HG02623 (cell line): Measurements from ENCODE around the gene HSPA5.
A peak's percentile ranks its signal among the peaks of the same experiment; 100 is the strongest.
"Not testable (repeated sequence)": the region's sequence is repeated elsewhere in the genome, so short reads cannot be mapped to it uniquely, and the experiment has no call there.

Experiments
- ATAC-seq: cut with Tn5 transposase; IDR thresholded peaks from one replicate; pipeline ENCODE4 v1.9.1; 2021; ENCODE audit warnings: moderate library complexity; ENCODE audit not compliant: unreplicated experiment

Gene HSPA5

GRCh38 chr9:125243792-125244260, 2.7 kb upstream of the HSPA5 start:
- no peak for ATAC-seq

GRCh38 chr9:125241863-125242739, 958 bp upstream of the HSPA5 start:
- ATAC-seq: peak; percentile 5

DNA sequence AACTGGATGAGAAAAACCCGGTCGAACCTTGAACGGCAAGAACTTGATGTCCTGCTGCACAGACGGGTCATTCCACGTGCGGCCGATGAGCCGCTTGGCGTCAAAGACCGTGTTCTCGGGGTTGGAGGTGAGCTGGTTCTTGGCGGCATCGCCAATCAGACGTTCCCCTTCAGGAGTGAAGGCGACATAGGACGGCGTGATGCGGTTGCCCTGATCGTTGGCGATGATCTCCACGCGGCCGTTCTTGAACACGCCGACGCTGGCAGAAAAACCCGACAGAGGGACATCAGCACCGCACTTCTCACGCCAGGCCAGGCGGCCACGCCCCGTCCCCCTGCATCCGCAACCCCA, 519 bp downstream of the HSPA5 start:
- no peak for ATAC-seq

- no peak for ATAC-seq
Measured at GRCh38 chr9:125239631-125240597, 1.2 kb downstream of the HSPA5 start.

DNA sequence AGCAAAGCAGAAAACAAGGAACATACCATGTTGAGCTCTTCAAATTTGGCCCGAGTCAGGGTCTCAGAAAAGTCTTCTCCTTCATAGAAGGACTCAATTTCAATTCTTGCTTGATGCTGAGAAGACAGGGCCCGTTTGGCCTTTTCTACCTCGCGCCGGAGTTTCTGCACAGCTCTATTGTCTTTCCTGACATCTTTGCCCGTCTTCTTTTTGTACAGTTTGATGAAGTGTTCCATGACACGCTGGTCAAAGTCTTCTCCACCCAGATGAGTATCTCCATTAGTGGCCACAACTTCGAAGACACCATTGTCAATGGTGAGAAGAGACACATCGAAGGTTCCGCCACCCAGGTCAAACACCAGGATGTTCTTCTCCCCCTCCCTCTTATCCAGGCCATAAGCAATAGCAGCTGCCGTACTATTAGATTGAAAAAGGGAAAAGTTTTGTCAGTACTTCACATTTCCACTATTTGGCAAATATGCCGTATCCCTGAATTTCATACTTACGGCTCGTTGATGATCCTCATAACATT, 2.2 kb downstream of the HSPA5 start:
- ATAC-seq: no peak

- no peak for ATAC-seq
Measured at GRCh38 chr9:125238127-125238914, 2.8 kb downstream of the HSPA5 start.

DNA sequence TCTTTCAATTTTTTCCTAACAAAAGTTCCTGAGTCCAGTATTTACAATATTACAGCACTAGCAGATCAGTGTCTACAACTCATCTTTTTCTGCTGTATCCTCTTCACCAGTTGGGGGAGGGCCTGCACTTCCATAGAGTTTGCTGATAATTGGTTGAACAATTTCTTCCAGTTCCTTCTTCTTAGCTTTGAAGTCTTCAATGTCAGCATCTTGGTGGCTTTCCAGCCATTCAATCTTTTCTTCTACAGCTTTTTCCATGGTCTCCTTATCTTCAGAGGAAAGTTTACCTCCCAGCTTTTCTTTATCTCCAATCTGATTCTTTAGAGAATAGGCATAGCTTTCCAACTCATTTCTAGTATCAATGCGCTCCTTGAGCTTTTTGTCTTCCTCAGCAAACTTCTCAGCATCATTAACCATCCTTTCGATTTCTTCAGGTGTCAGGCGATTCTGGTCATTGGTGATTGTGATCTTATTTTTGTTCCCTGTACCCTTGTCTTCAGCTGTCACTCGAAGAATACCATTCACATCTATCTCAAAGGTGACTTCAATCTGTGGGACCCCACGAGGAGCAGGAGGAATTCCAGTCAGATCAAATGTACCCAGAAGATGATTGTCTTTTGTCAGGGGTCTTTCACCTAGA, 4.5 kb downstream of the HSPA5 start:
- not testable (repeated sequence) for ATAC-seq

- no peak for ATAC-seq
Measured at GRCh38 chr9:125235804-125236519, 5.2 kb downstream of the HSPA5 start.

- not testable (repeated sequence) for ATAC-seq
Measured at GRCh38 chr9:125234099-125234498, 7.0 kb downstream of the HSPA5 start.

- ATAC-seq: no peak
Measured at GRCh38 chr9:125233678-125234077, 7.5 kb downstream of the HSPA5 start.

GRCh38 chr9:125227761-125228160, 13.4 kb downstream of the HSPA5 start:
- ATAC-seq: no peak

DNA sequence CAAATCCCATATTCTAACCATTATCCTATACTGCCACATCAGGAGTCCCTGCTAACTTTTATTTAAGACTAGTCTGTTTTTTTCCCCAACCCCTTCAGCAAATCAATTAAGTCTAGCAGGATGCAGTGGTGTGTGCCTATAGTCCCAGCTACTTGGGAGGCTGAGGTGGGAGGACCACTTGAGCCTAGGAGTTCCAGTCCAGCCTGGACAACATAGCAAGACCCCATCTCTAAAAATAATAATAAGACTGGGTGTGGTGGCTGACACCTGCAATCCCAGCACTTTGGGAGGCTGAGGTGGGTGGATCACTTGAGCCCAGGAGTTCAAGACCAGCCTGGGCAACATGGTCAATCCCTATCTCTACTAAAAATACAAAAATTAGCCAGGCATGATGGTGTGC, 16.3 kb downstream of the HSPA5 start:
- ATAC-seq: not testable (repeated sequence)

DNA sequence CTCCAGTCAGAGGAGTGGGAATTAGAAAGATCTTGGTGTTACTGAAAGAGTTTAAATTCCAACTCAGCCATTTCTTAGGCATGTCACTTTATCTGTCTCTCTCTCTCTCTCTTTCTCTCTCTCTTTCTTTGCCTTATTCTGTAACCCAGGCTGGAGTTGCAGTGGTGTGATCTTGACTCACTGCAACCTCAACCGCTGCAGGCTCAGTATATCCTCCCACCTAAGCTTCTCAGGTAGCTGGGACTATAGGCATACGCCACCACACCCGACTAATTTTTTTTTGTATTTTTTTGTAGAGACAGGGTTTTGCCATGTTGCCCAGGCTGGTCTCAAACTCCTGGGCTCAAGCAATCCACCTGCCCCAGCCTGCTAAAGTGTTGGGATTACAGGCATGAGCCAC, 22.5 kb downstream of the HSPA5 start:
- no peak for ATAC-seq

DNA sequence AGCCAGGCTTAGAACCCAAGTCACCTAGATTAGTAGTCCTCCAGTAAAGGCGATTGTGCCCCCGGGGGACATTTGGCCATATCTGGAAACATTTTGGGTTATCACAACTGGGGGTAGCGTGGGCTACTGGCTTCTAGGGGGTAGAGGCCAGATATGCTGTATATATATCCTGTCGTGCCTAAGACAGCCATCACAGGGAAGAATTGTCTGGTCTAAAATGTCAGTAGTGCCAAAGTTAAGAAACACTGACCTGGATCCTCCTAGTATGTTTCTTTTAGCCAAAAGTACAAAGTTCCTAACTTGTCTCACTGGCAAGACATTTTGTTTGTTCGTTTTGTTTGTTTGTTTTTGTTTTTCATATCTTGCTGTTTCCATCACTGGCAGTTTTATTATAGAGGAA, 27.0 kb downstream of the HSPA5 start:
- ATAC-seq: no peak

DNA sequence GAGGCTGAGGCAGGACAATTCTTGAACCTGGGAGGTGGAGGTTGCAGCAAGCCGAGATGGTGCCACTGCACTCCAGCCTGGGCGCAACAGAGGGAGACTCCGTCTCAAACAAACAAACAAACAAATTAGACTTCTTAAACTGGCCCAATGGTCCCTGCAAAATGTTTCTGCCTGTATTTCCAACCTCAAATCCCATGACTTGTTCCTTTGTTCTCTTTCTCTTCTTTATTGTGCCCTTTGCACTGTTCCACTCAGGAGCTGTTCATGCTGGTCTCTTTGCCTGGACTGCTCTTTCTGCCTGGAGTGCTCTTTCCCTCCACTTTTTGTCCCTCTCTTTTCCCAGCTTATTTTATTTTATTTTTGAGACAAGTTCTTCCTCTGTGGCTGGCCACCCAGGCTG, 36.7 kb downstream of the HSPA5 start:
- ATAC-seq: no peak

GRCh38 chr9:125202846-125203618, 38.1 kb downstream of the HSPA5 start:
- no peak for ATAC-seq

DNA sequence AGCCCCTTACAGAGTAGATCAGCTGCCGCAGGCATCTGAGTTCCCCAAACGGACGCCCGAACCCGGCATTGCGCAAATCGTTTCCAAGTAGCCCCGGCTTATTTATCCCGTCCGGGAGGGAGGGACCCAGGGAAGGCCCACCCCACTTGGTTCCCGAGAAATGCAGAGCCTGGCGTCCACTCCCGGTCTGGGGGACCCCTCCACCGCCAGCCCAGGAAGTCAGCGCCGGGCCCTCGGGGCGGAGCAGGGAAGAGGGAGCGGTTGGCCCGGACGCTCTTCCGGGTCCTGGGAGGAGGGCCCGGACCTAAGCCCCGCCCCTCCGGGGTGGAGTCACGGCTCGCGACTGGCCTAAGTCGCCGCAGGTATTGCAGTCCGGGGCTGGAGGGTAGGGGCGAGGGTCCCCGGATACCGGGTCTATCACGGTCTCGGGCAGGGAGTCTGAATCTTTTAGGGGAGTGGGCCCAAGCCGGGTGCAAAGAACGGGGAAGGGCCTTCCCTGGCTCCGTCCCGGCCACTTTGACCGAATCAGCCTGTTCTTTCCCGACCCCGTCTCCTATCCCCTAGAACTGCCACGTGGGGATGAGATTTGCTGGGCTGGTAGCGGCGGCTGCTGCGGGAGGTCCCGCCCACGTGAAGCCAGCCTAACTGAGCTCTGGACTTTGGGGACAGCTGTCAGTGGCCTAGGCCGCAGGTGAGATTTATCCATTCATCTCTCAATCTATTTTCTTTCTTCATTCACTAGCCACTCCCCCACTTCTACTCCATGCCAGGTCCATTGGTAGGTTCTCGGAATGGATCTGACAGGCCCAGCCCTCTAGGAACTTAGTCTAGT, 40.7 kb downstream of the HSPA5 start, which contains the start of gene RABEPK:
TSS of gene RABEPK (plus strand) at position 327 of the 832 bp plus-strand sequence. CDS start 2,472 bp downstream, outside the sequence.
- ATAC-seq: peak; percentile 97

GRCh38 chr9:125195591-125195990, 45.6 kb downstream of the HSPA5 start:
- ATAC-seq: not testable (repeated sequence)
